ENCODE measurements around the gene MAPK8. TPM values are rescaled to one million over a fixed set of nuclear protein-coding genes. Genes with fewer than 3 reads are reported as not detected.

Gene MAPK8
- total RNA-seq, 4 donors from 2014 or later: 36.1 to 51.5 (median 46.9) TPM

- TF ChIP-seq CTCF (IDR thresholded peaks at IDR 0.05): no peak
- DNase-seq (ENCODE audit: low spot score) (no peak), ATAC-seq (ENCODE audit: low FRiP score) (no peak)
Observed at GRCh38 chr10:48284811-48285210, 21.7 kb upstream of the MAPK8 start.

GRCh38 chr10:48285710-48286109, 20.8 kb upstream of the MAPK8 start:
- no peak for DNase-seq (ENCODE audit: low spot score)
- no peak for ATAC-seq (ENCODE audit: low FRiP score)
- TF ChIP-seq CTCF (IDR thresholded peaks at IDR 0.05): no peak

- TF ChIP-seq CTCF (IDR thresholded peaks at IDR 0.05): no peak
- DNase-seq (ENCODE audit: low spot score) (no peak), ATAC-seq (ENCODE audit: low FRiP score) (no peak)
Observed at GRCh38 chr10:48286356-48286755, 20.1 kb upstream of the MAPK8 start.

- no peak for TF ChIP-seq CTCF (IDR thresholded peaks at IDR 0.05)
- ATAC-seq (ENCODE audit: low FRiP score) (no peak), DNase-seq (ENCODE audit: low spot score) (no peak)
Observed at GRCh38 chr10:48287417-48288391, 18.8 kb upstream of the MAPK8 start.

- DNase-seq (ENCODE audit: low spot score) (no peak), ATAC-seq (ENCODE audit: low FRiP score) (no peak)
- TF ChIP-seq CTCF (IDR thresholded peaks at IDR 0.05): no peak
Observed at GRCh38 chr10:48288661-48289060, 17.8 kb upstream of the MAPK8 start.

GRCh38 chr10:48289501-48290238, 16.8 kb upstream of the MAPK8 start:
- no peak for ATAC-seq (ENCODE audit: low FRiP score)
- no peak for DNase-seq (ENCODE audit: low spot score)
- peak in 1 of 3 donors; percentile 14 for TF ChIP-seq CTCF (IDR thresholded peaks at IDR 0.05)
